ENCODE data around the gene KLHDC4. TPM values are rescaled to one million over a fixed set of nuclear protein-coding genes. Genes with fewer than 3 reads are reported as not detected.

The KLHDC4 gene
- total RNA-seq, 6 experiments from 2014 or later, result 18.4 to 23.7 (median 21.7) TPM

DNA sequence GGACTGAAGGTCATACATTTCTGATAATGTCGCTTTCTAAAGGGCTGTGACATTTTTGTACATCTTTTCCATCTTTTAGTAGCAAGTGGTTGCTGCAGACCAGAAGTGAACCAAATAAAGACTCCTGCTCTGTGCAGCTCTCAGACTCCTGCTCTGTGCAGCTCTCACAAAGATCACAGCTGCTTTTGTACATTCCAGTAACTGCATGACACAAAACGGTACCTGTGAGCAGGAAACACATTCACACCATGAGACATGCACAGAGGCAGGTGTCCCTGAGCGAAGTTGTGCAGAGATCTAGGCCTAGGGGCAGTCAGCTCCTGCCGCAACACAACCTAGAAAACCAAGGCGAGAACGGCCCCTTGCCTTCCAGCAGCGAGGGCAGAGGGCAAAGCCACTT lies 67.5 kb downstream of the KLHDC4 start:
- H3K27me3 Mint-ChIP-seq (ENCODE audit: insufficient read depth), result peaks cover 2% of the 10 kb centered on the region; the same call in 1 of the 2 replicates
- DNase-seq, result no peak
- no peaks in the 10 kb centered on the region for H3K9me3 Mint-ChIP-seq
- TF ChIP-seq, protein P1, sequence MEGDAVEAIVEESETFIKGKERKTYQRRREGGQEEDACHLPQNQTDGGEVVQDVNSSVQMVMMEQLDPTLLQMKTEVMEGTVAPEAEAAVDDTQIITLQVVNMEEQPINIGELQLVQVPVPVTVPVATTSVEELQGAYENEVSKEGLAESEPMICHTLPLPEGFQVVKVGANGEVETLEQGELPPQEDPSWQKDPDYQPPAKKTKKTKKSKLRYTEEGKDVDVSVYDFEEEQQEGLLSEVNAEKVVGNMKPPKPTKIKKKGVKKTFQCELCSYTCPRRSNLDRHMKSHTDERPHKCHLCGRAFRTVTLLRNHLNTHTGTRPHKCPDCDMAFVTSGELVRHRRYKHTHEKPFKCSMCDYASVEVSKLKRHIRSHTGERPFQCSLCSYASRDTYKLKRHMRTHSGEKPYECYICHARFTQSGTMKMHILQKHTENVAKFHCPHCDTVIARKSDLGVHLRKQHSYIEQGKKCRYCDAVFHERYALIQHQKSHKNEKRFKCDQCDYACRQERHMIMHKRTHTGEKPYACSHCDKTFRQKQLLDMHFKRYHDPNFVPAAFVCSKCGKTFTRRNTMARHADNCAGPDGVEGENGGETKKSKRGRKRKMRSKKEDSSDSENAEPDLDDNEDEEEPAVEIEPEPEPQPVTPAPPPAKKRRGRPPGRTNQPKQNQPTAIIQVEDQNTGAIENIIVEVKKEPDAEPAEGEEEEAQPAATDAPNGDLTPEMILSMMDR (IDR thresholded peaks at IDR 0.05), result no peak
- H3K4me1 Mint-ChIP-seq (ENCODE audit: low read depth), result no peaks in the 10 kb centered on the region
- H3K36me3 Mint-ChIP-seq (ENCODE audit: low read depth), result peaks cover 5% of the 10 kb centered on the region; the same call in 1 of the 2 replicates
- H3K27ac Mint-ChIP-seq, result no peak overlapping the region
- H3K4me3 Mint-ChIP-seq, result no peak overlapping the region

DNA sequence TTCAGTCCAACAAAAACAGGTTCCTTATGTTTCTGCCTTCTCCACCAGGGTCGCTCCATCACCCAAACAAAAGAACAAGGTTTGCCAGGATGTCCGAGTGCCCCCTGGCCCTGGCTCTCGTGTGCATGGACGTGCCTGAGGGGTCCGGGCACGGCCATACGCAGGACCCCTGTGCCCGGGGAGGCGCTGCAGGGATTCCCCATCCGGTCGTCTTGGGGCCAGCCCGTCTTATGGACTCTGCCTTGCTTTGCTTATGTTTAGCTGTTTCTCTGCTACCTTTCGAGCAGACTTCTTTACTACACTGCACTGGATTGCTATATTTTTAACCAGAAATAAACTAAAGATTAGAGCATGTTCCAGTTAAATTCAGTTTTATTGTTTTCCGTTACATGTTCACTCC lies 68.0 kb downstream of the KLHDC4 start:
- no peak overlapping the region for H3K27ac Mint-ChIP-seq
- peaks cover 5% of the 10 kb centered on the region; the same call in 1 of the 2 replicates for H3K36me3 Mint-ChIP-seq (ENCODE audit: low read depth)
- DNase-seq, result no peak
- no peak overlapping the region for H3K4me3 Mint-ChIP-seq
- peaks cover 2% of the 10 kb centered on the region; the same call in 1 of the 2 replicates for H3K27me3 Mint-ChIP-seq (ENCODE audit: insufficient read depth)
- TF ChIP-seq, protein P1 (IDR thresholded peaks at IDR 0.05), result no peak
- no peaks in the 10 kb centered on the region for H3K4me1 Mint-ChIP-seq (ENCODE audit: low read depth)
- no peaks in the 10 kb centered on the region for H3K9me3 Mint-ChIP-seq

DNA sequence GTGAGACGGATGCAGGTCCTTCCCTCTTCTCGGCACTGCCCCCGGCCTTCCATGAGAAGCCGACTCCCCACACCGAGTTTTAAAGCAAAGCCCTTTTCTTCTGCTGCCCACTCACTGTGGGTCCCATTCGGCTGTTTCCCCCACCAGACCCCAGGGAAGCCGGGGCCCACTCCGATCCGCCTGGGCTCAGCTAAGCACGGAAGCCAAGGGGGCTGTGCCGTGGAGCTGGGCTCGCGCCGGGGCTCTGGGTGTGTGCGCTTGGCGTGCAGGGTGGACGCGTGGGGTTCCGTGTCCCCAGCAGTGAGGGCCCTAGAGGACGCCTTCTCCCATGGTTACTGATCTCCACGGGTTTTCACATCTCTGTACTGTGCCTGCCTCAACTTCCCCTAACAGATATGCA lies 68.5 kb downstream of the KLHDC4 start:
- Mint-ChIP-seq H3K27ac (no peak overlapping the region), H3K4me3 (no peak overlapping the region), H3K4me1 (ENCODE audit: low read depth) (no peaks in the 10 kb centered on the region), H3K27me3 (ENCODE audit: insufficient read depth) (peaks cover 2% of the 10 kb centered on the region; the same call in 1 of the 2 replicates), H3K9me3 (no peaks in the 10 kb centered on the region), H3K36me3 (ENCODE audit: low read depth) (peaks cover 5% of the 10 kb centered on the region; the same call in 1 of the 2 replicates)
- no peak for DNase-seq
- TF ChIP-seq, protein P1 (IDR thresholded peaks at IDR 0.05), result no peak

DNA sequence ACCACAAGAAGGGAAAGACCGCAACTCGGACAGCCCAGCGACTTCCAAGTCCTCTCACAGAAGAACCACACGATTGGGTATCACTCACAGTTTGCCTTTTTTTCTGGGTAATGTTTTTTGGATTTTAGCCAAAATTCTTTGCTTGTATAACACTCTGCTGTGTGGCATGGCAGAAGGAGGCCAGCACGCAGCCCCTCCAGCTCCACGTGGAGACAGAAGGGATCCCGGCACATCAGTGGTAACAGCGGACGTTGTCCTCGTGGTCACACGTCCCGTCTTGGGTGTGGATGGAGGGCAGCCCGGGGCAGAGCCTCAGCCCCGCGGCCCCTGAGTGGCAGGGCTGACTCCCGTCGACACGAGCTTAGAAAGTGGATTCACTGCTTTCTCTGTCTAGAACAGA lies 69.1 kb downstream of the KLHDC4 start:
- Mint-ChIP-seq H3K27me3 (ENCODE audit: insufficient read depth) (peaks cover 2% of the 10 kb centered on the region; the same call in 1 of the 2 replicates), H3K4me1 (ENCODE audit: low read depth) (no peaks in the 10 kb centered on the region), H3K9me3 (no peaks in the 10 kb centered on the region), H3K27ac (no peak overlapping the region), H3K36me3 (ENCODE audit: low read depth) (peaks cover 5% of the 10 kb centered on the region; the same call in 1 of the 2 replicates), H3K4me3 (no peak overlapping the region)
- DNase-seq, result no peak
- TF ChIP-seq, protein P1 (IDR thresholded peaks at IDR 0.05), result no peak

DNA sequence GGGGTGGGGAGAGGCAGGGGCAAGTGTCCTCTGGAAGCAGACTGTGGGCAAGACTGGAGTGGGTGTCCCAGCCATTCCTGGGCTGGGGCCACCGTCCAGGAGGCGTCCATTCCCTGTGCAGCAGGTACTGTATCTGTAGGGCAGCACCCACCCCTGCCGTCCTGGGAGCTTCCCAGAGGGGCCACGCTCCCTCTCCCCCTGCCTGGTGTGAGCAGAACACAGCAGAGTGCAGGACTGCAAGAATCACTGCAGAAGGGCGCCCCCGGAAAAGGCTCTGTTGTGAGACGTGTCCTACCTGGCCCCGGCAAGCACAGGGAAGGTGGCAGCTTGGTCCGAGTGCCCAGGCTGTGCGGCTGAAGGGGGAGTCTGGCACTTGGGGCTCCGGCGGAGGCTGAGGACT lies 70.3 kb downstream of the KLHDC4 start:
- no peaks in the 10 kb centered on the region for H3K4me1 Mint-ChIP-seq (ENCODE audit: low read depth)
- peaks cover 2% of the 10 kb centered on the region; the same call in 1 of the 2 replicates for H3K27me3 Mint-ChIP-seq (ENCODE audit: insufficient read depth)
- peaks cover 5% of the 10 kb centered on the region; the same call in 1 of the 2 replicates for H3K36me3 Mint-ChIP-seq (ENCODE audit: low read depth)
- no peak for DNase-seq
- H3K4me3 Mint-ChIP-seq, result no peak overlapping the region
- H3K9me3 Mint-ChIP-seq, result no peaks in the 10 kb centered on the region
- TF ChIP-seq, protein P1 (IDR thresholded peaks at IDR 0.05), result no peak
- H3K27ac Mint-ChIP-seq, result no peak overlapping the region

All from HFFc6 (cell line).